HG03354 (cell line): ENCODE measurements around the gene CNTN1.

Experiments
- ATAC-seq: cut with Tn5 transposase; IDR thresholded peaks from one replicate; pipeline ENCODE4 v1.9.1; 2021; ENCODE audit warnings: mild to moderate bottlenecking; ENCODE audit not compliant: unreplicated experiment, poor library complexity, severe bottlenecking

Gene CNTN1

GRCh38 chr12:40691913-40692764, at the start of gene CNTN1:
CNTN1 (plus strand) TSS chr12:40692439.
- peak; percentile 82 for ATAC-seq

- no peak for ATAC-seq
Observed at GRCh38 chr12:40643506-40643905, 48.7 kb upstream of the CNTN1 start.

- no peak for ATAC-seq
Observed at GRCh38 chr12:40643976-40644375, 48.3 kb upstream of the CNTN1 start.

- no peak for ATAC-seq
Observed at GRCh38 chr12:40644708-40645107, 47.5 kb upstream of the CNTN1 start.

GRCh38 chr12:40645361-40645760, 46.9 kb upstream of the CNTN1 start:
- ATAC-seq: no peak

- ATAC-seq: no peak
Observed at GRCh38 chr12:40646456-40646855, 45.8 kb upstream of the CNTN1 start.

- no peak for ATAC-seq
Observed at GRCh38 chr12:40646911-40647310, 45.3 kb upstream of the CNTN1 start.

GRCh38 chr12:40647651-40648050, 44.6 kb upstream of the CNTN1 start:
- no peak for ATAC-seq

GRCh38 chr12:40648519-40648918, 43.7 kb upstream of the CNTN1 start:
- no peak for ATAC-seq

- ATAC-seq: no peak
Observed at GRCh38 chr12:40650038-40650704, 42.1 kb upstream of the CNTN1 start.

- no peak for ATAC-seq
Observed at GRCh38 chr12:40655451-40655850, 36.8 kb upstream of the CNTN1 start.

GRCh38 chr12:40662366-40662765, 29.9 kb upstream of the CNTN1 start:
- no peak for ATAC-seq

- ATAC-seq: no peak
Observed at GRCh38 chr12:40663781-40664180, 28.5 kb upstream of the CNTN1 start.

GRCh38 chr12:40668099-40668529, 24.1 kb upstream of the CNTN1 start:
- no peak for ATAC-seq

- no peak for ATAC-seq
Observed at GRCh38 chr12:40672741-40673271, 19.4 kb upstream of the CNTN1 start.

- ATAC-seq: no peak
Observed at GRCh38 chr12:40681148-40681547, 11.1 kb upstream of the CNTN1 start.

GRCh38 chr12:40684986-40685385, 7.3 kb upstream of the CNTN1 start:
- no peak for ATAC-seq

- no peak for ATAC-seq
Observed at GRCh38 chr12:40688085-40688725, 4.0 kb upstream of the CNTN1 start.

GRCh38 chr12:40689576-40689975, 2.7 kb upstream of the CNTN1 start:
- ATAC-seq: no peak

- peak; percentile 27 for ATAC-seq
Observed at GRCh38 chr12:40692765-40693206, 547 bp downstream of the CNTN1 start.
